ENCODE results near the gene WDR27.
"Not testable (repeated sequence)": the region's sequence is repeated elsewhere in the genome, so short reads cannot be mapped to it uniquely, and the experiment has no call there.

Gene WDR27

DNA sequence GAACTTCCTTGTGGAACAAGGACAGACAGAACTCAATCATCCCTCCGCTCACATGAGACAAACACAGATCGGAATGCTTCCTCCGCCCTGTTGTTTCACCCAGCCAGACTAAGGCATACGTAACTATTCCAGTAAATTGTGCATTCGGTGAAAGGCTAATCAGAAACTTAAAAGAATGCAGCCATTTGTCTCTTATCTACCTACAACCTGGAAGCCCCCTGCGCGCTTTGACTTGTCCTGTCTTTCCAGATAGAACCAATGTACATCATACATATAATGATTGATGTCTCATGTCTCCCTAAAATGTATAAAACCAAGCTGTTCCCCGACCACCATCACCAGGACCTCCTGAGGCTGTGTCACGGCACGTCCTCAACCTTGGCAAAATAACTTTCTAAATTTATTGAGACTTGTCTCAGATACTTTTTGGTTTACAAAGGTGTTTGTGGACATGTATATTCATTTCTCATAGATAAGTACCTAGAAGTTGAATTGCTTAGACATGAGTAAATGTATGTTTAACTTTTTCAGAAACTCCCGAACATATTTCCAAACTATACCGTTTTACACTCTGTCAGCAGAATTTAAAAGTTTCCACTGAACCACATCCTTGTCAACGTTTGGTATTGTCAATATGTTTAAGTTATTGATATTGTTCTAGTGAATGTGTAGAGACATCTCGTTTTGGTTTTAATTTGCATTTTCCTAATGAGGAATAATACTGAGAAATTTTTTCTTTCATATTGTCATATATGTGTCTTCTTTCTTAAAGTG lies 250.6 kb downstream of the WDR27 start:
- no peaks in the 10 kb centered on the region for H3K4me1 Mint-ChIP-seq
- no peak for ATAC-seq
- no peaks in the 10 kb centered on the region for H3K27me3 Mint-ChIP-seq
- no peaks in the 10 kb centered on the region for H3K36me3 Mint-ChIP-seq
- H3K9me3 Mint-ChIP-seq: no peaks in the 10 kb centered on the region
- no peak overlapping the region for H3K4me3 Mint-ChIP-seq
- no peak overlapping the region for H3K27ac Mint-ChIP-seq

DNA sequence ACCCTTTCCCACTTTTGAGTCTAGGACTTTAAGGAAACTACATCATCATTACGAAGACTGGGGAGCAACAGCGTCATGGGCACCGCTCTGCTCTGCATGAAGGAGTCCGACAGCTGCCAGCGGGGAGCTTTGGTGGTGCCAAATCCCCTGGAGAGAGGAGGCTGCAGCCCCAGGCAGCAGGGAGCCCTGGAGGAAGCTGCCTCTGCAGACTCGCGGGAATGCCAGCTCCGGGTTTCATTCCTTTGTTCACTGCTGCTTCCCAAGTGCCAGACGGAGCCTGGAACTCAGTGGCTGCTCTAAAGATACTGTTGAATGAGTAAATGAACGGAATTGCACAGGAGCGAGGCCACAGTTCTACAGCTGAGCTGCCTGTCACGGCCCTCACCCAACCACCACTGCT lies 251.7 kb downstream of the WDR27 start:
- ATAC-seq: no peak
- Mint-ChIP-seq H3K9me3 (no peaks in the 10 kb centered on the region), H3K4me1 (no peaks in the 10 kb centered on the region), H3K36me3 (no peaks in the 10 kb centered on the region), H3K27me3 (no peaks in the 10 kb centered on the region), H3K27ac (no peak overlapping the region), H3K4me3 (no peak overlapping the region)

DNA sequence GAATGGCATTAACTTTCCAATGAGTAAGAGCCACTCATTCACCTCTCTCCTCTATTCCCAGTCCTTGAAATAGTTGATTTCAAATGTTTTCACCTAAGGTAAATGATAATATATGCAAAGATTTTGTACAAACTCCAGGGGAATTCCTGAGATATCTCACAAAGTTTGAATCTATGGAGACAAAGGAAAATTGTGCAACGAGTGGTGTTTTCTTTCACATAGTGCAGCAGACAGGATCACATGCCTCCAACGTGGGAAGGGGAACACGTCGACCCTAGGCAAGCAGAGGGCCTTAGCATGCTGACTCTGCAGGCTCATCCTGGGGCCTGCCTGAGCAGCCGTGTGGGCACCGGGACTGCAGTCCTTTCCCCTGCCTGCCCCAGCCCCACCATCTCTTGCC lies 252.6 kb downstream of the WDR27 start:
- no peak for ATAC-seq
- no peaks in the 10 kb centered on the region for H3K27me3 Mint-ChIP-seq

DNA sequence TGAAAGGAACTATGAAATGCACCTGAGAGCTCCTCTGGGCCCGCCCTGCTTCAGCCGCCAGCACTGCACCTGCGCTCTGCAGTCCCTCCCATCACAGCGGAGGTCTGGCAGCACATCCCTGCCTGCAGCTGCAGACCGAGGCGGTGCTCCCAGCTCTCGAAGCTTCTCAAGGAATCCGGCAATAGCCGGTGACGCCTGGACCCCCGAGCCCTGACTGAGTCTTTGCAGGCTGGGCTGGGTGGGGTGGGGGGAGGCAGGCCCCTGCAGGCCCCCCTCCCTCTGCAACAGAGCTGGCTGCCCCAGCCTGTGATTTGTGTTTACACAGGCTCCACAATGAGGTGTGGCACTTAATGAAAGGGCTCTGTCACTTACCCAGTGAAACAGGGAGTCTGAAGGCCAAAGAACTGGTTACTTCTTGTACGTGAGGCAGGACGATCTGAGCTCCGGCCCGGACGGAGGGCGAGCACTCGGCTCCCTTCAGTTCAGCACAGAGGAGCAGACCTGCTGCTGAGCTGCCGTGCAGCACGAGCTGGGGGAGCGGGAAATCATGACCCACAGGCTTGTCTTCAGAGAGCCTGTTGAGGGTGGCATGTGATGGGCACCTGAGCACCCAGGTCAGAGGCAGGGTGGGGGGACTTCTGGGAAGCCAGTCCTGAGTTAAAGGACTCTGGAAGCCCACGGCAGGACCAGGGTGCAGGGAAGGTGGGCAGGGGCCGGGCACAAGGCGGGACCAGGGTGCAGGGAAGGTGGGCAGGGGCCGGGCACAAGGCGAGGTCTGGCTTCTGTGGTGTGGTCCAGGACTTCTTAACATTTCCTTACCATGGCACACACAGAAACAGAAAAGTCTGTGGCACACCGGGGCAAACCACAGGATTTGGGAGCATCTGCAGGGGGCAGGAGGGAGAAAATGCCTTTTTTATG lies 255.9 kb downstream of the WDR27 start:
- Mint-ChIP-seq H3K9me3 (no peaks in the 10 kb centered on the region), H3K36me3 (no peaks in the 10 kb centered on the region), H3K27ac (no peak overlapping the region), H3K4me3 (no peak overlapping the region), H3K27me3 (peaks cover 11% of the 10 kb centered on the region), H3K4me1 (no peaks in the 10 kb centered on the region)
- peak; percentile 49 for ATAC-seq

More for the DNA sequence above, 252.6 kb downstream of the WDR27 start:
- Mint-ChIP-seq H3K4me3 (no peak overlapping the region), H3K4me1 (no peaks in the 10 kb centered on the region), H3K9me3 (no peaks in the 10 kb centered on the region), H3K27ac (no peak overlapping the region), H3K36me3 (no peaks in the 10 kb centered on the region)

DNA sequence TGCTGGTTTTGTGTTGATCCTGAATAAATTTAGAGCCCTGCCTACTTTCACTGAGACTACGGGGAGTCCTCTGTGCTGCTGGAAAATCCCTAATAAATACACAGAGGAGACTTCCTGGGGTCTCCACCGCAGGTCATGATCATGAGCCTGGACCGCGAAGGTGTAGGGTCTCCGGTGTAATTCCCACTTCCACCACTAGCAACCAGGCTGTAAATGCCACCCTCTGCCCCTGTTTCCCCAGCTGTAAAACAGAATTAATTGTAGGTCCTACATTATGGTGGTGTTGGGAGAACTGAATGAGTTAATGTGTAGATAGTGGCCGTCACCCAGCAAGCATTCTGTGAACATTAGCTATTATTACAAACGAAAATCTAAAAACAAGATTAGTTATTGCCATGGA lies 256.6 kb downstream of the WDR27 start:
- Mint-ChIP-seq H3K4me3 (no peak overlapping the region), H3K27me3 (peaks cover 11% of the 10 kb centered on the region), H3K36me3 (no peaks in the 10 kb centered on the region), H3K4me1 (no peaks in the 10 kb centered on the region), H3K27ac (no peak overlapping the region), H3K9me3 (no peaks in the 10 kb centered on the region)
- no peak for ATAC-seq

DNA sequence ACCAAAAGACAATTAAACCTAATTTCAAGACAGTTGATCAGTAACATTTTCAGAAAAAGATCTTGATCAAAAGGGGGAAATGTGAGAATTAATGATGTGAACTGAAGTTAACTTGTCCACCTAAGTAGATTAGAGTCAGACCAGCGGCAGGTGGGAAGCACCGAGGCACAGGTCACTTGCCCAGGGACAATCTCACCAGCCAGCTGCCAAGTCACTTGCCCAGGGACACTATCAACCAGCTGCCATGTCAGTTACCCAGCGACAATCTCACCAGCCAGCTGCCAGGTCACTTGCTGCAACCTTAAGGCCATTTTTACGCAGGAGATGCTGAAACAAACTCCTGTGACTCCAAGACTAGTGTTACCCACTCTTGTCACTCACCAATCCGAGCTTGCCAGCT lies 260.5 kb downstream of the WDR27 start:
- H3K4me1 Mint-ChIP-seq: no peaks in the 10 kb centered on the region
- ATAC-seq: no peak
- H3K36me3 Mint-ChIP-seq: no peaks in the 10 kb centered on the region
- peaks cover 11% of the 10 kb centered on the region for H3K27me3 Mint-ChIP-seq
- H3K4me3 Mint-ChIP-seq: no peak overlapping the region
- H3K27ac Mint-ChIP-seq: no peak overlapping the region
- H3K9me3 Mint-ChIP-seq: peaks cover 3% of the 10 kb centered on the region

DNA sequence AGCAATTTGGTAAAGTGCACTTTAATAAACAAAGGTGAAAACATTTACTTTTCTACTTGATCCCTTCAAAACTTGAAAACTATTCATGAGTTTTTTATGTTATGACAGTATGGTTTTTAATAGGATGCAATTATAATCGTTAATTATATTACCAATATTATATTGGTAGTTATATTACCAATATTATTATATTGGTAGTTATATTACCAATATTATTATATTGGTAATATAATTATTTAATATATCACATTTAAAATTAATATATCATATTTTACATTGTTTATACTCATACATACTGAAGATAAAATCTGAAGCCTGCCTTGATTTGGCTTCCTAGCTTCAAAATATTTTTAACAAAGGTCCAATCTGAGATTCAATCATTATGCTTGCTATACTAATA lies 262.1 kb downstream of the WDR27 start:
- Mint-ChIP-seq H3K27ac (no peak overlapping the region), H3K4me3 (no peak overlapping the region), H3K4me1 (no peaks in the 10 kb centered on the region), H3K36me3 (no peaks in the 10 kb centered on the region), H3K9me3 (peaks cover 7% of the 10 kb centered on the region), H3K27me3 (peaks cover 11% of the 10 kb centered on the region)
- no peak for ATAC-seq

DNA sequence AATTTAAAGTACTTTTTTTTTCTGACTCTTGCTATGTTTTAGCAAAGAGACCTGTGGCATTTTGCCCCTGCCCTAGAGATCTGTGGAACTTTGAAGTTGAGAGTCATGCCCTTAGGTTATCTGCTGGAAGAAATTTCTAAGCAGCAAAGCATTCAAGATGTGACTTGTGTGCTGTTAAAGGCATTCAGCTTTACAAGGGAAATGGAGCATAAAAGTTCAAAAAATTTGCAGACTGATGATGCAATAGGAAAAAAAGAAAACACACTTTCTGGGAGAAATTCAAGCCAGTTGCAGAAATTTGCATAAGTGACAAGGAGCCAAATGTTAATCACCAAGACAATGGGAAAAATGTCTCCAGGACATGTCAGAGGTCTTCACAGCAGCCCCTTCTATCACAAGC lies 267.3 kb downstream of the WDR27 start:
- H3K27me3 Mint-ChIP-seq, H3K27ac Mint-ChIP-seq: not testable (repeated sequence)
- peaks cover 26% of the 10 kb centered on the region for H3K9me3 Mint-ChIP-seq

DNA sequence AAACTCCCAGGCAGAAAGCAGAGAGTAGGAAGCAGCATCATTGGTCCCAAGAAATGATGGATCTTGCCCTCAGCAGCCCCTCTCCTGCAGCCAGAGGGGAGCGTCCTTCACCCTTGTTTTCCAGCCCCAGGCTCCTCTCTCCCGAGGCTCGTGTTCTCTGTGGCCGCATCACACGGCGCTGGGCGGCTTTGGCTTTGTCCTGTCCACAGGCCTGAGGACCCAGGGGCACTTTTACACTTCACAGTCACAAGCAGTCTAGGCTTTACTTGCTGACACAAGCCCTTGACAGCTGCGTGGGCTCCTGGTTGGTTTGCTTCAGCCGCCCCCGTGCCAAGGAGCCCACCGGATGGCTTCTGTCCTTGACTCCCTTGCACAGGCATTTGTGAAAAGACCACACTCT lies 272.8 kb downstream of the WDR27 start:
- H3K27ac Mint-ChIP-seq: no peak overlapping the region
- H3K27me3 Mint-ChIP-seq: no peaks in the 10 kb centered on the region
- peaks cover 6% of the 10 kb centered on the region for H3K36me3 Mint-ChIP-seq
- H3K4me1 Mint-ChIP-seq: no peaks in the 10 kb centered on the region
- peaks cover 23% of the 10 kb centered on the region for H3K9me3 Mint-ChIP-seq
- ATAC-seq: no peak
- no peak overlapping the region for H3K4me3 Mint-ChIP-seq

More for the DNA sequence above, 267.3 kb downstream of the WDR27 start:
- H3K4me1 Mint-ChIP-seq, H3K36me3 Mint-ChIP-seq, H3K4me3 Mint-ChIP-seq, ATAC-seq: not testable (repeated sequence)

DNA sequence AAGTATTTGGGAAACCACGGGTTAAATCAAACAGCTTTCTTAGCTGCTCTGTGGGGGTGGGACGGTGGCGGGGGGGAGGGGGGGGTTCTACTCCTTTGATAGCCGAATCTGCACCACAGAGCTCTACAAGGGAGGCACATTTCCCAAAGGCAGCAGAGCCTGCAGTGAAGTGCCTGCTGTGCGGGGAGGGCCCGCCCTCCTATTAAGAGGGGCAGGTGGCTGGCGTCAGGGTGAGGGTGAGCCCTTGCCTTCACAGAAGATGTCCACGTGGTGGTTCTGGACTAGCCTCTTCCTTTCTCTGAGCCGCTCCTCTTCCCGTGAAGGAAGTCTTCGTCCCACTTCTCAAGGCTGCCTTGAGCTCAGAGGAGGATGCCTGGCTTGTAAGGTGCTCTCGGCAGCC lies 273.3 kb downstream of the WDR27 start:
- Mint-ChIP-seq H3K4me3 (no peak overlapping the region), H3K9me3 (peaks cover 21% of the 10 kb centered on the region), H3K27ac (no peak overlapping the region), H3K4me1 (no peaks in the 10 kb centered on the region), H3K27me3 (no peaks in the 10 kb centered on the region), H3K36me3 (peaks cover 6% of the 10 kb centered on the region)
- no peak for ATAC-seq

DNA sequence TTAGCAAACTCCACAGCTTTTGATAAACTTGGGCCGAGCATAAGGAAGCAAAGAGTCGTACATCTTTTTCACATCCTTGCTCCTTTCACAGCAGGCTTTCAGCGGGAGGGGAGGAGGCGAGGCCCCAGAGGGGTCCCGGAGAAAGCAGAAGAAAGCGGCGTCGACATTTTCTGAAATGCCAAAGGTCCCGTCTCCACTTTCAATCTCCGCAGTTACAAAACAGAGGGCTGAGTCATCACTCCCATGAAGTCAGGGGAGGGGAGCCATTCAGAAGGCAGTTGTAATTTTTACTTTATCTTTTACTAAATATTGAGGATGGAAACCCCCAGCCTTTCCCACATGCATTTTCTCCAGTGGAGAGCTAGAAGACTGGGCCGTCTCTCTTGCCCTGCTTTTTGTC lies 274.0 kb downstream of the WDR27 start:
- Mint-ChIP-seq H3K4me3 (no peak overlapping the region), H3K27ac (no peak overlapping the region), H3K27me3 (no peaks in the 10 kb centered on the region), H3K4me1 (no peaks in the 10 kb centered on the region), H3K36me3 (peaks cover 6% of the 10 kb centered on the region), H3K9me3 (peaks cover 19% of the 10 kb centered on the region)
- no peak for ATAC-seq

DNA sequence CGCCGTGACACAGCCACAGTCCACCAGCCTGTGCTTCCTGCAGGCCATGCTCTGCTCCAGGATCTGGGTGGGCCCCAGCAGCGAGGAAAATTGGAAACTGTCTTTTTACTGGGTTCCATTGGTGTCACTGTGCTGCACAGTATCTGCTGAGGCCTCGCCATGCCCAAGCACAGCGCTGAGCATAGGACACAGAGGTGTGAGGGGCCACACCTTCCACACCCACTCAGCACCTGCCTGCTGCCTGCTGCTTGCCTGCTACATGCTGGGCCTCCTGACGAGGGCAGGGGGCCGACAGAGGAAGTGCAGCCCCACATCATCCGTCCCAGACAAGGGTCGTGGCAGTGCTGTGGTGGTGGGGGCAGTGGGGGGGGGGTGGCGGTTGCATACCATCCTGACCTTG lies 275.2 kb downstream of the WDR27 start:
- no peak overlapping the region for H3K4me3 Mint-ChIP-seq
- no peak for ATAC-seq
- no peak overlapping the region for H3K27ac Mint-ChIP-seq
- peaks cover 6% of the 10 kb centered on the region for H3K36me3 Mint-ChIP-seq
- peaks cover 12% of the 10 kb centered on the region for H3K9me3 Mint-ChIP-seq
- no peaks in the 10 kb centered on the region for H3K4me1 Mint-ChIP-seq
- H3K27me3 Mint-ChIP-seq: peaks cover 8% of the 10 kb centered on the region

DNA sequence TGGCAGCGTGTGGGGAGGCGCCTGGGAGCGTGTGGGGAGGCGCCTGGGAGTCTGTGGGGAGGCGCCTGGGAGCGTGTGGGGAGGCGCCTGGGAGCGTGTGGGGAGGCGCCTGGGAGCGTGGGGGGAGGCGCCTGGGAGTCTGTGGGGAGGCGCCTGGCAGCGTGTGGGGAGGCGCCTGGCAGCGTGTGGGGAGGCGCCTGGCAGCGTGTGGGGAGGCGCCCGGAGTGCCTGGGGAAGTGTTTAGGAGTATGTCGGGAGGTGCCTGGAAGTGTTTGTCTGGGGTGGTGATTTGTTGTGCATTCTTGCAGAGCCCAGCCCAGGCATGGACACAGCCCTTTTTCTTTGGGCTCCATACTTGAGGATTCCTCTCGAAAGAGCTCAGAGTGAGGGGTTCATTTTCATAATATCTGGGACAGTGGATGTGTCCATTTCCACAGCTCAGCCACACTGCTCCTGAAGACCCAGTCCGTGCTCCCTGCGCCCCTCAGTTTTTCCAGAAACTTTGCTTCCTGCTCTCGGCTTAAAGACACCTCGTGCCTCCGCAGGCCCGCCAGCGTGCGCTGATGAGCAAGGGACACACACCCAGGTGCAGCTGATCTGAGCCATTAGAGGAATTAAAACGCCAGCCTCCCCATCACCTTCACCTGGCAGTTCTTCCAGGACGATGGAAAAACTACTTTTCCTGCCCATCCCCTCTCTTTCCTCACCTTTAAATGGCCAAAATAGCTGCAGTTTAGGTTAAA lies 276.0 kb downstream of the WDR27 start:
- H3K36me3 Mint-ChIP-seq: peaks cover 6% of the 10 kb centered on the region
- H3K4me3 Mint-ChIP-seq: no peak overlapping the region
- no peaks in the 10 kb centered on the region for H3K4me1 Mint-ChIP-seq
- H3K27me3 Mint-ChIP-seq: peaks cover 11% of the 10 kb centered on the region
- H3K27ac Mint-ChIP-seq: no peak overlapping the region
- ATAC-seq: no peak
- peaks cover 9% of the 10 kb centered on the region for H3K9me3 Mint-ChIP-seq

DNA sequence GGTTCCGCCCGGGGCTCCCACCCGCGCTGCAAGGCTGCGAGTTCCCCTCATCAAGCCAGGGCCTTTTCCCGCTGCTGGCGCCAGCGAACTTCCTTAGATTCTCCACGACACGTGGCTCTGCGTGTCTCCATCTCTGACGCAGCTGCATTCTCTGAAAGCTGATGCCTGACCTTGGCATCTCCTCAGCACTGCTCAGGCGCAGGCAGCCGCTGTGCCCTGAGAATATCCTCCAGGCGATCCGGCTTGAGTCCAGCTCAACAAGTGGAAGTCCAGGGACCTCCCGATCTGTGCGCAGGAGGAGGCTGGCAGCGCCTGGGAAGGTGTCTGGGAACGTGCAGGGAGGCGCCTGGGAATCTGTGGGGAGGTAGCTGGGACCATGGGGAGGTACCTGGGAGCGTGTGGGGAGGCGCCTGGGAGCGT lies 277.0 kb downstream of the WDR27 start:
- peaks cover 4% of the 10 kb centered on the region for H3K9me3 Mint-ChIP-seq
- no peaks in the 10 kb centered on the region for H3K4me1 Mint-ChIP-seq
- H3K4me3 Mint-ChIP-seq: no peak overlapping the region
- H3K36me3 Mint-ChIP-seq: no peaks in the 10 kb centered on the region
- H3K27ac Mint-ChIP-seq: no peak overlapping the region
- no peak for ATAC-seq
- H3K27me3 Mint-ChIP-seq: peaks cover 17% of the 10 kb centered on the region

DNA sequence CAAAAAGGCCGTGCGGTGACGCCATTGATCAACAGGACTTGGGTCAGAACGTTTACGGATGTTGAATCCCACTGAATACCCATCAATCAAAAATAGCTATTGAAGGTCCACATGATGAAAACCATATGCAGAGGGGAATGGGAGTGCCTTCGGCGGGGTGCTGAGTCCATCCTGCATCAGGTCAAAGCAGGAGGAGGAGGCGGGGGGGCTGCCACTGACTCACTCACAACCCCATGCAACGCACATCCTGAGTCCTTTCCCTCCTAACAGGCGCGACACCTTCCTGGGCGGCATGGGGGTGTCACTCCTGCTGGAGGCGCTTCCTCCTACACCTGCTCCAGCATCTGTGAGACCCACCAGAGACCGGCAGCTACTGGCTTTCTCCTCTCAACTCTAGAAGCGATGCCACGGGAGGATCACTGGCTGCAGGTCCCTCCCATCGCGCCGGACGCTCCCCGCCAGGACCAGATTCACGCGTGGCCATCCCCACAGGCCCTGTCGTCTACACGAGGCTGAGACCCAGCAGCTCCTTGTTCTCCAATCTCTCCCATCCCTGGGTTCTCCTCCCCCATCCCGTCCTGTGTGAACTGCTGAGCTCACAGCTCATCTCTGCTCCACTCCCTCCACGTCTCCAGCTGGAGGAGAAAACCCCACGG lies 277.6 kb downstream of the WDR27 start:
- H3K9me3 Mint-ChIP-seq: peaks cover 3% of the 10 kb centered on the region
- no peak for ATAC-seq
- no peak overlapping the region for H3K4me3 Mint-ChIP-seq
- H3K36me3 Mint-ChIP-seq: no peaks in the 10 kb centered on the region
- peaks cover 17% of the 10 kb centered on the region for H3K27me3 Mint-ChIP-seq
- no peaks in the 10 kb centered on the region for H3K4me1 Mint-ChIP-seq
- H3K27ac Mint-ChIP-seq: no peak overlapping the region
